Activated CD8-positive, alpha-beta memory T cell treated with anti-CD3 and anti-CD28 coated beads, Interleukin-2, amount 10 ng/mL, durations not matched to agents 7 days and 5 days (primary cell): ENCODE results near the gene AGXT. TPM values are rescaled to one million over a fixed set of nuclear protein-coding genes. Genes with fewer than 3 reads are reported as not detected.

Experiments
- ATAC-seq: fragments of 150-1000 bp; cut with Tn5 transposase; one replicate; pipeline ENCODE4 v1.10.0; 2021; ENCODE audit warnings: moderate library complexity
- CTCF ChIA-PET: fragments of 350-600 bp; sonication (Branson Sonifier 250); formaldehyde crosslinking; loops from one replicate; lab custom pipeline; 2021; ENCODE audit warnings: antibody characterized with exemption; lab: Charles Lee
- DNase-seq: peaks from one replicate; pipeline ENCODE4 v3.0.0-alpha.2; 2020
- H3K27ac Mint-ChIP-seq: one replicate; pipeline ENCODE4 v1.8.0; 2021; ENCODE audit warnings: mild to moderate bottlenecking, mixed read lengths
- H3K27me3 Mint-ChIP-seq: one replicate; pipeline ENCODE4 v1.8.0; 2021; ENCODE audit warnings: mixed read lengths
- H3K36me3 Mint-ChIP-seq: one replicate; pipeline ENCODE4 v1.8.0; 2021; ENCODE audit warnings: mild to moderate bottlenecking, mixed read lengths
- H3K4me1 Mint-ChIP-seq: one replicate; pipeline ENCODE4 v1.8.0; 2021; ENCODE audit warnings: mixed read lengths
- H3K4me3 Mint-ChIP-seq: one replicate; pipeline ENCODE4 v1.8.0; 2021; ENCODE audit warnings: mild to moderate bottlenecking, moderate library complexity, mixed read lengths
- H3K9me3 Mint-ChIP-seq: one replicate; pipeline ENCODE4 v1.8.0; 2022; ENCODE audit warnings: low read depth, mixed read lengths
- total RNA-seq, 2 experiments: library from RNA; stranded (reverse); gene quantifications; one replicate each; pipeline ENCODE4 v1.2.3, GENCODE V29; 2021

The AGXT gene
- total RNA-seq, 2 experiments from 2014 or later = not detected

DNA sequence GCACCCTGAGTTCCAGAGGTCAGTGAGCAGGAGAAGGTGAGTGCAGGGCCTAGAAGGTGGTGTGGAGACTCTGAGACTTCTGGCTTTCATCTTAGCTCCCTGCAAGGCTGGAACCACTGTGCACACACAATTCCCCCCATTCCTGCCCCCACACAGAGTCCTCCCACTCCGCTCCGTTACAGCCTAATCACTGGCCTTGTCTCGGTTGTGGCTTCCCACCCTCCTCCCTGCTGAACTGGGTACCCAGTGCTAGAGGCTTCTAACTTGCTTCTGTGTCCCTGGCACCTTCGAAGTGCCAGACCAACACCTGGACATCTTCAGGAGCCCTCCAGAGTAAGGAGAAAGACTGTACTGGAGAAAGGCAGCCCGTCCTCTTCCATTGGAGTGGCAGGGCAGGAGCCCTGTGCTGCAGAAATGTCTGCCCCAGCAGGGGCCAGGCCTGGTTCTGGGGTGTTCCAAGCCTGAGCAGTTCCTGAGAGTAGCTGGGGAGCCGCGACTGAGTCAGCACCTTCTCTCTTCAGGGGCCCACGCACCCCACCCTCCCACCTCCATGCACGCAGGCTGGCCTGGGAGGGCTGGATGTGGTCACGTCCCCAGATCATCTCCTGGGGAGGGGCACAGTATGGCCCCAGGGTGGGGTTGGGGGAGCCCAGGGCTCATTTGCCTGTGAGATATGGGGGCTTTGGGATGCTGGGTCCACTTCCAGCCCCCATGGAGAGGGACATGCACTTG, 60.9 kb downstream of the AGXT start:
- Mint-ChIP-seq H3K36me3 (no peaks in the 10 kb centered on the region), H3K27me3 (no peaks in the 10 kb centered on the region), H3K27ac (no peak overlapping the region), H3K9me3 (no peaks in the 10 kb centered on the region), H3K4me3 (no peak overlapping the region), H3K4me1 (no peaks in the 10 kb centered on the region)
- ATAC-seq (no peak), DNase-seq (no peak)
- CTCF ChIA-PET = no interaction called here

Other genes with a start within 250 kb of the AGXT start
- gene GPR35, start 243.3 kb upstream of the AGXT start, total RNA-seq = 10 to 100 TPM; 14.4 to 35.4 TPM
- not detected for gene AQP12B, start 185.9 kb upstream of the AGXT start, total RNA-seq
- gene AQP12A, start 177.0 kb upstream of the AGXT start, total RNA-seq = not detected
- gene KIF1A, start 48.6 kb upstream of the AGXT start, total RNA-seq = 1 to 10 TPM in 1 of 2 experiments, under 1 TPM in 1; 0.76 to 4.6 TPM
- gene MAB21L4, start 27.3 kb downstream of the AGXT start, total RNA-seq = not detected
- gene CROCC2, start 37.5 kb downstream of the AGXT start, total RNA-seq = not detected
- 1 to 10 TPM; 3.6 to 4.6 TPM for gene SNED1, start 129.8 kb downstream of the AGXT start, total RNA-seq
- gene MTERF4, start 233.5 kb downstream of the AGXT start, total RNA-seq = 10 to 100 TPM; 31.5 to 33.0 TPM